MCF 10A (cell line): Measurements from ENCODE around the gene TEX51. TPM values are rescaled to one million over a fixed set of nuclear protein-coding genes. Genes with fewer than 3 reads are reported as not detected.

Experiments used
- BruUV-seq: library from RNA; stranded (reverse); fragments of 400-500 nt; replicated peaks from 2 replicates; lab custom pipeline; 2021; lab: Mats Ljungman, UMichigan
- CTCF ChIA-PET: fragments of 300-600 bp; sonication (Branson Sonifier 250); formaldehyde crosslinking; extraction: SDS; loops from one replicate; lab custom pipeline; 2021; ENCODE audit warnings: antibody characterized with exemption, inconsistent platforms; lab: Yijun Ruan, JAX
- POLR2A ChIA-PET: fragments of 300-600, 350-650 bp; sonication (Branson Sonifier 250); formaldehyde crosslinking; extraction: SDS; loops from one replicate; lab custom pipeline; 2020; ENCODE audit warnings: antibody characterized with exemption, inconsistent platforms; lab: Yijun Ruan, JAX
- DNase-seq: peaks from one replicate; pipeline ENCODE4 v3.0.0-alpha.2; 2018; ENCODE audit not compliant: unreplicated experiment
- H3K27ac Mint-ChIP-seq: one replicate; pipeline ENCODE4 v1.8.0; 2022; ENCODE audit warnings: mild to moderate bottlenecking, low read depth, mixed read lengths; ENCODE audit not compliant: unreplicated experiment
- H3K27me3 Mint-ChIP-seq: one replicate; pipeline ENCODE4 v1.8.0; 2022; ENCODE audit warnings: mixed read lengths; ENCODE audit not compliant: insufficient read depth, unreplicated experiment
- H3K36me3 Mint-ChIP-seq: one replicate; pipeline ENCODE4 v1.8.0; 2022; ENCODE audit warnings: mild to moderate bottlenecking, moderate library complexity, mixed read lengths; ENCODE audit not compliant: insufficient read depth, unreplicated experiment
- H3K4me1 Mint-ChIP-seq: one replicate; pipeline ENCODE4 v1.8.0; 2022; ENCODE audit warnings: mixed read lengths; ENCODE audit not compliant: insufficient read depth, unreplicated experiment
- H3K4me3 Mint-ChIP-seq: one replicate; pipeline ENCODE4 v1.8.0; 2022; ENCODE audit warnings: mild to moderate bottlenecking, moderate library complexity, mixed read lengths; ENCODE audit not compliant: unreplicated experiment
- H3K9me3 Mint-ChIP-seq: one replicate; pipeline ENCODE4 v1.8.0; 2022; ENCODE audit warnings: mixed read lengths; ENCODE audit not compliant: unreplicated experiment
- intact Hi-C: fragments of 100-400 bp; cut with micrococcal nuclease; formaldehyde crosslinking; loops from 2 replicates; pipeline ENCODE4 v1.14.1; 2022
- total RNA-seq: library from RNA; stranded (reverse); gene quantifications from 2 replicates; pipeline ENCODE4 v1.2.3, GENCODE V29; 2022
- TF ChIP-seq, protein P1 (sequence below): fragments of 200-600 bp; IDR thresholded peaks from one replicate; pipeline ENCODE4 v1.8.0; 2022; ENCODE audit warnings: antibody characterized with exemption, mild to moderate bottlenecking; ENCODE audit not compliant: unreplicated experiment

TEX51 gene
- total RNA-seq, 1 experiment from 2014 or later = not detected

DNA sequence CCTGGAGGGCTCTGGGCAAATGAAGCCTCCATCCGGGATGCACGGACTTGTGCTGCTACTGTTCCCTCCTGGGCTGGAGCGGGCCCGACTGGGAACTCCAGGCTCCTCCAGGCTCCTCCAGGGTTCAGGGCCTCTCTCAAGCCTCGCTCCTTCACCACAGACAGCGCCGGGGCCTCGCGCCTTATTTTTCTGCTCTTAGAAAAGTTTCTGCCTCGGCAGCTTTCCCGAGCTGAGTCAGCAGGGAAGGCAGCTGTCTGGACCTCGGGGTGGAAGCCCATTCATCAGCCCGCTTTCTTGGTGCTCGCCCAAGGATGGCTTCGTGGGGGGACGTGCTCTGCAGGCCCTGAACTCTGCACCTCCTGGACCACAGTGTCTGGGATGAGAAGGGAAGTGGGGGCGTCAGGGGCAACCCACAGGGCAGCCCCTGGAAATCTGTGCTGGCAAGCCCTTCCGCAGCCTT lies 12.9 kb upstream of the TEX51 start:
- no peaks in the 10 kb centered on the region for H3K4me1 Mint-ChIP-seq
- no peak for DNase-seq
- ChIA-PET POLR2A (no interaction called here), CTCF (no interaction called here)
- H3K9me3 Mint-ChIP-seq = no peaks in the 10 kb centered on the region
- H3K4me3 Mint-ChIP-seq = no peak overlapping the region
- no peak overlapping the region for H3K27ac Mint-ChIP-seq
- intact Hi-C loops = no loop called here
- no TSS peak for BruUV-seq
- peaks cover 10% of the 10 kb centered on the region for H3K27me3 Mint-ChIP-seq
- no peaks in the 10 kb centered on the region for H3K36me3 Mint-ChIP-seq
- TF ChIP-seq, protein P1, sequence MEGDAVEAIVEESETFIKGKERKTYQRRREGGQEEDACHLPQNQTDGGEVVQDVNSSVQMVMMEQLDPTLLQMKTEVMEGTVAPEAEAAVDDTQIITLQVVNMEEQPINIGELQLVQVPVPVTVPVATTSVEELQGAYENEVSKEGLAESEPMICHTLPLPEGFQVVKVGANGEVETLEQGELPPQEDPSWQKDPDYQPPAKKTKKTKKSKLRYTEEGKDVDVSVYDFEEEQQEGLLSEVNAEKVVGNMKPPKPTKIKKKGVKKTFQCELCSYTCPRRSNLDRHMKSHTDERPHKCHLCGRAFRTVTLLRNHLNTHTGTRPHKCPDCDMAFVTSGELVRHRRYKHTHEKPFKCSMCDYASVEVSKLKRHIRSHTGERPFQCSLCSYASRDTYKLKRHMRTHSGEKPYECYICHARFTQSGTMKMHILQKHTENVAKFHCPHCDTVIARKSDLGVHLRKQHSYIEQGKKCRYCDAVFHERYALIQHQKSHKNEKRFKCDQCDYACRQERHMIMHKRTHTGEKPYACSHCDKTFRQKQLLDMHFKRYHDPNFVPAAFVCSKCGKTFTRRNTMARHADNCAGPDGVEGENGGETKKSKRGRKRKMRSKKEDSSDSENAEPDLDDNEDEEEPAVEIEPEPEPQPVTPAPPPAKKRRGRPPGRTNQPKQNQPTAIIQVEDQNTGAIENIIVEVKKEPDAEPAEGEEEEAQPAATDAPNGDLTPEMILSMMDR = no peak

GRCh38 chr2:126886211-126886915 lies 12.3 kb upstream of the TEX51 start:
- BruUV-seq = no TSS peak
- peak overlapping the region; percentile 16 for H3K4me3 Mint-ChIP-seq
- intact Hi-C loops = no loop called here
- TF ChIP-seq, protein P1 = no peak
- peak; percentile 1 for DNase-seq
- POLR2A ChIA-PET = no interaction called here
- no peak overlapping the region for H3K27ac Mint-ChIP-seq
- no peaks in the 10 kb centered on the region for H3K4me1 Mint-ChIP-seq
- peaks cover 10% of the 10 kb centered on the region for H3K27me3 Mint-ChIP-seq
- H3K36me3 Mint-ChIP-seq = no peaks in the 10 kb centered on the region
- CTCF ChIA-PET = no interaction called here
- no peaks in the 10 kb centered on the region for H3K9me3 Mint-ChIP-seq

- peaks cover 10% of the 10 kb centered on the region for H3K27me3 Mint-ChIP-seq
- TF ChIP-seq, protein P1 = no peak
- H3K4me1 Mint-ChIP-seq = no peaks in the 10 kb centered on the region
- H3K9me3 Mint-ChIP-seq = no peaks in the 10 kb centered on the region
- no peak overlapping the region for H3K4me3 Mint-ChIP-seq
- POLR2A ChIA-PET = interaction anchor here (0.6 kb wide), 1 partner anchor 1867 kb away, joined by 4 read pairs; no protein-coding TSS in a partner anchor
- CTCF ChIA-PET = no interaction called here
- H3K27ac Mint-ChIP-seq = no peak overlapping the region
- peaks cover 4% of the 10 kb centered on the region for H3K36me3 Mint-ChIP-seq
- DNase-seq = no peak
- BruUV-seq = no TSS peak
- intact Hi-C loops = no loop called here
These were observed 11.8 kb upstream of the TEX51 start for GRCh38 chr2:126886916-126887280.

DNA sequence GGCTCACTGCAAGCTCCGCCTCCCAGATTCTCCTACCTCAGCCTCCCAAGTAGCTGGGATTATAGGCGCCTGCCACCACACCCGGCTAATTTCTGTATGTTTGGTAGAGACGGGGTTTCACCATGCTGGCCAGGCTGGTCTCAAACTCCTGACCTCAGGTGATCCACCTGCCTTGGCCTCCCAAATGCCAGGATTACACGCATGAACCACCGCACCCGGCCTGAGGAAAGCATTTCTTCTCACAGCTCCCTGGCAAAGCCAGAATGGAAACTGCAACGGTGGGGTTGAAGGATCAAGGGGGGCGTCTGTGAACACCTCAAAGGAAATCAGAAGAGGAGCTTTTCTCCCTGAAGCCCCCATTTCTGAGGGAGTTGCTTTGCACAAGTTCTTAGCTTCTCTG lies 11.2 kb upstream of the TEX51 start:
- Mint-ChIP-seq H3K4me1 (no peaks in the 10 kb centered on the region), H3K4me3 (no peak overlapping the region), H3K27me3 (peaks cover 10% of the 10 kb centered on the region), H3K9me3 (no peaks in the 10 kb centered on the region), H3K27ac (no peak overlapping the region), H3K36me3 (peaks cover 6% of the 10 kb centered on the region)
- BruUV-seq = no TSS peak
- intact Hi-C loops = no loop called here
- TF ChIP-seq, protein P1 = no peak
- CTCF ChIA-PET = no interaction called here
- no peak for DNase-seq
- POLR2A ChIA-PET = interaction anchor here (0.6 kb wide), 1 partner anchor 1867 kb away, joined by 4 read pairs; no protein-coding TSS in a partner anchor
